HG03439 (cell line): Measurements from ENCODE around the gene DUSP10.

Source experiments
- ATAC-seq: cut with Tn5 transposase; IDR thresholded peaks from one replicate; pipeline ENCODE4 v1.9.1; 2021; ENCODE audit warnings: mild to moderate bottlenecking, moderate library complexity; ENCODE audit not compliant: unreplicated experiment

DUSP10 gene

DNA sequence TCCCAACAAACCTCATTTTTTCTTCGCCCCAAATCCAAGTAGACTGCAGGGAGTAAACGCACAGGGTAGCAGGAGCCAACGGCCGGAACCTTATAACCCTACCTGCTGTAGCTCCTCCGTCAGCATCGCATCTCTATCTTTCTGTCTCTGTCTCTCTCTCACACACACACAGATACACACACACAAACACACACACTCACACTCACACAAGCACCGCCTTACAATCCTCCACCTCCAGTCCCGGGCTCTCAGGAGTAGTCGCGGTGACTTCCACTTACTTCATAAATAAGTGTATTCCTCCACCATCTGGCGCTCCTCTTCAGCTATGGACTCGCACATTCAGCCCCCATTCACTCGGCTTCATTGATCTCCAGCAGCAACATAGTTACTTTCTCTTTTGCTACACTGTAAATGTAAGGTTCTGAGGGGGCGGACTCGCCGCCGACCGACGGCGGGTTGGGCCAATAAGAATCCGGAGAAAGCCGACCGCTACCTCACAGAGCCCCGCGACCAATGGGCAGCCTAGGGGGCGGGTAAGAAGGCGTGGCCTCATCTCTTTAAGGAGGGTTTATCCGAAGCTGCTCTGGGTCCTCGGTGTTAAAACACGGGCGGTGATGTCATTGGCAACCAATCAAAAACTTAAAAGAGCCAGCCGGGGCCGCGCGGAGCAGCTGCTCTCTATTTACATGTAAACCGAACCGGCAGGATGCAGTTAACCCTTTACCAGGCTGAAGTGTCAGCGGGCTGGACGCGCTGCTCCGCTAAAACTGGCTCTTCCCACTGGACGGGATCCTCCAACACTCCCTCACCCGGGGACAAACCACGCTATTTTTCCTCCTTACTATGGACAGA is at the start of gene DUSP10:
TSS of gene DUSP10 (minus strand) at position 387 of the 852 bp plus-strand sequence. CDS start 2,345 bp downstream, outside the sequence.
- ATAC-seq: peak; percentile 88

DNA sequence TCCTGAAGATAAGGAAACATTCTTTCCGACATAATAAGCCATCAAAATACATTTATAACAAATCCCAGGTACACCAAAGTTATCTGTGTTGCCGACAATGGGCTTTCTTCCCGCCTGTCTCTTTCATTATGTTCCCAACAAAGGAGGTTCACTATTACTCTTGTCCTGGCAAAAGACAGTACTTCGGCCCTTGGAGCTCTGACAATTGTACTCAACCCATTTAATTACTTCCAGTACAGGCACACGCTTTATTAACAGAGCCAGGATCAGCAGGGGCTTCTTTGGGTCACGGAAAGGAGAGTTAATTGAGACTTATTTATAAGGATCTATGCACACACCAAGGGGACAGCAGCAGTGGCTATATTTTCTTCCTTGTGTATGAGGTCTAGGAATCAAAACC is 46.6 kb upstream of the DUSP10 start:
- ATAC-seq: no peak

DNA sequence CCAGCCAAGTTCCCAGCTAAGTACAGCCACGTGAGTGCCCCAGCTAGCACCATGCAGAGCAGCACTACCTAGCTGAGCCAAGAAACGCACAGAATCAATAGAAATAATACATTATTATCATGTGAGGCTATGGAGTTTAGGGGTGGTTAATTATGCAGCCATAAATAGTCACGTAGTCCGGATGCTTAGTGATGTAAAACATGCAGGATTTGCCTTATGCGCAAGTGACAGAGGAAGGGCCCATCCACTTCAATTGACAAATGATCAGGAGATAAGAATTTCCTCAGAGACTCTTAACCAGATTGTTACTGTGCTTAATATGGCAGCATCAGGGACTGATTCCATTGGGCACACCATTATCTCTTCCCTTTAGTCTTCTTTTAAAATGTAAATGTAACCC is 44.8 kb upstream of the DUSP10 start:
- ATAC-seq: no peak

DNA sequence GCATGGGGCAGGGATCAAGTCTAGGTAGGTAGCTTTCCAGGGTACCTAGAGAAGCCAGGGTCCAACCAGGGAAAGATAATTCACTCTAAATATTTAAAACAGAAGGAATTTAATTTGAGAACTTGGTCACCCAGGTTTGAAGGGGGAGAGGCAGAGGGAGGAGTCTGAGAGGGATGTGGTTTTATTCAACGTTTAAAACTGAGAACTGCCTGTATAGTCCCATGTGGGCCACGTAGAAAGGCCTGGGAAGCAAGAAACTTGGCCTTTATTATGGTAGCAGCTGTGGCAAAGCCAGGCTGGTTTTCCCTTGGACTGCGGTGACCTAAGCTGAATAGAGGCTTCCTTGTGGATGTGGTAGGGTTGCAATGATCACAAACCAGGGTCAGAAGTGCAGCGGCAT is 42.0 kb upstream of the DUSP10 start:
- ATAC-seq: no peak

DNA sequence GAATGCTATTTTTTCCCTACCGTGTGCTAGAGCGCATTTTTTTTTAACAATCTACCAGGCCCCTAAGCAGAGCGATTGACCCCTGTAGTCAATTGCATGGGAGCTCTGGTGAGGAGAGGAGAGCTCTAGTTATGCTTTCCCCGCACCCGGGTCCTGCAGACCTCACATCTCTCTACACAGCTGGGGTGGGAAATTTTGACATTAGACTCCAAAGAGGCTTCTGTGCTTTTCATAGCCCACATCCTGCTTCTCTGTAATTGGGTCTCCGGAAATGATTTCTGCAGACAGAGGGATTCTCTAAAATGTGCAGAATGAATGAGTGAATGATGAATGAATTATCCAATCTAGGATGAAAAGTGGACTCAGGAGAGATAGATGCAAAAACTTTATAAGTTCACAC is 41.5 kb upstream of the DUSP10 start:
- ATAC-seq: no peak

DNA sequence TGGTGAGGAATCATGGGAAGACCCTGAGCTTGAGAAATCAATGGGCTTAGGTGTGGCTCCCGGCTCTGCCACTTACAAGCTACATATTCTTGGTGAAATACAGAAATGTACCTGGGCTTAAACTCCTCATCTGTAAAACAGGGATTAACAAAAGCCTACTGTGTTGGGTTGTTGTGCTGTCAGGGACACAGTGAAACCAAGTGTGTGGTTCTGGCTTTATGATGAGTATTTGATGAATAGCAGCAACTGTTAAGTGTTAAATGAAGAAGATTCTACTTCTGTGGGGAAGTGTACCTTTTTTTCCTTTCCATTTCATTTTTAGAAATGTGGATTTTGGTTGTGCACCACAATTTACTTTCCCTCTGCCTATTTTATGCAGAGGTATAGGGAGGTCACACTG is 41.1 kb upstream of the DUSP10 start:
- no peak for ATAC-seq

DNA sequence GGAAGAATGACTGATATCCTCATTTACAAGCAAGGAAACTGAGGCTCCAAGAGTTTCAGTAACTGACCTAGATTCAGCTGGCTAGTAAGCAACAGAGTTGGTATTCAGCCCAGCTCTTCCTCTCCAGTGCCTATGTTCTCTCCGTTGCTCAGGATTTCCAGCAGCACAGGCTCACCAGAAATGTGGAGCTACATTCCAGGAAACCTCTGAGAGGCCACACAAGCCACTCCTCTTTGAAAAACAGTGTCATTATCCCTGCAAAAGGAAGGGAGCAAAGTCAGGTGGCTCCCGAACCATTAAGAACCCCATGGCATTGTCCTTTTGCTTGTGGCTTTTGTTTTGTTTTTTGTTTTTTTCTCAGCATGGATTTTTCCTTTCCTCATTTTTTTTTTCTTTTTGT is 40.6 kb upstream of the DUSP10 start:
- no peak for ATAC-seq

DNA sequence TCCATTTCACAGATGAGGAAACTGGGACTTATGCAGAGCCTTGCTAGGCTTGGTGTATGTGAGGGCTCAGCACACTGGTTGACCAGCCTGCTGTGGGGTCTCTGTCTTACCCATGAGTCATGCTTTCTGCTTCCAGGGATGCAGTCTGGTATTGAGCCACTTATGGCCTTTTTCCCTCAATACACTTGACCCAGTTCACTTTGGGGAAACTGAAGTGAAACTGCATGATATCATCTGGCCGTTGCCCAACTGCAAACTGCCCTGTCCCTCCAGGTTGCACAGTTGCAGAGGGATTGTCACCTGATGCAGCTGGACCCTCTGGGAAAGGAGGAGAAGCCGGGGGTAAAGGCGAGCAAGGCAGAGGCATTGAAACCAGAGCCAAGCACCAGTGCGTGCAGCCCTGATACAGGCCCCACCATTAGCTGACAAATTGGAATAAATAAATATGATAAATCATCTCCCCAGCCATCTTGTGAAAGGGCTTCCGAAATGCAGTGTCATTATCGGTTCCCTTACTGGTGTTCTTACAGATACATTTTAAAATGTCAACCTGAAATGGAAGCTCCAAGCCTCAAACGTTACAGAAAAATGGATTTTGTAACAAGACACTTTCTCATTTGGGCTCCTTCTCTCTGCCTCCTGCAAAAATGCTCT is 39.3 kb upstream of the DUSP10 start:
- ATAC-seq: no peak

DNA sequence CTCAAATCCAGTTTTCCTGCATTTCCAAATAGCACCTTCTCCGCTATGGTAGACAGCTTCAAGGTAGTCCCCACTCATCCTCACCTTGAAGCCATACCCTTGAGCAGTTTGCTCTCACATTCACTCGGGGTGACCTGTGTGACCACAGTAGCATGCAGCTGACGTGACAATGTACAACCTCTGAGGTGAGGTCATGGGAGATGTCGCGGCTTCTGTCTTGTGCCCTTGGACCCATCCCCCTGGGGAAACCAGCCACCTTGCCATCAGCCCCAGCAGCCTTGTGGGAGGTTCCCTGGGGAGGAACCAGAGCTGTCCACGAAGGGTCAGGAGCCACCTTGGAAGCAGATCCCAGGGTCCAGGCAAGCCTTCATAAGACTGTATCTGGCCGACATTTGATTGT is 38.3 kb upstream of the DUSP10 start:
- no peak for ATAC-seq

DNA sequence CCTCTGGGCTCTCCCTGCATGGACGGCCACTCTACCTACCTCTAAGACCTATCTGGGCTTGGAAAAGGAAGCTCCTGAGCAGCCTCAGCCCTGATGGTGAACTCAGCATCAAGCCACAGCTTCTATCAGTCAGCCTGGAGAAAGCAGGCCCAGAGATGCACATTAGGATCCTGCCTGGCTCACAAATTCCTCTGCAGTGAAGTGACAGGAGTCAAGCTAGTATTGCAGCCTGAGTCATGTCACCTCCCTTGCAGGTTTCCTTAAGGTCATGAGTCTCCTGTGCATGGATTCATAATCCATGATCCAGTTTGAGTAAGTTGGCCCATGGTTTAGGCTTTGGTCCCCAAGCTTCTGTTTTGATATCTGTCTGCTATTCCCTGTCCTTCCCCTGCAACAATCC is 37.9 kb upstream of the DUSP10 start:
- no peak for ATAC-seq

DNA sequence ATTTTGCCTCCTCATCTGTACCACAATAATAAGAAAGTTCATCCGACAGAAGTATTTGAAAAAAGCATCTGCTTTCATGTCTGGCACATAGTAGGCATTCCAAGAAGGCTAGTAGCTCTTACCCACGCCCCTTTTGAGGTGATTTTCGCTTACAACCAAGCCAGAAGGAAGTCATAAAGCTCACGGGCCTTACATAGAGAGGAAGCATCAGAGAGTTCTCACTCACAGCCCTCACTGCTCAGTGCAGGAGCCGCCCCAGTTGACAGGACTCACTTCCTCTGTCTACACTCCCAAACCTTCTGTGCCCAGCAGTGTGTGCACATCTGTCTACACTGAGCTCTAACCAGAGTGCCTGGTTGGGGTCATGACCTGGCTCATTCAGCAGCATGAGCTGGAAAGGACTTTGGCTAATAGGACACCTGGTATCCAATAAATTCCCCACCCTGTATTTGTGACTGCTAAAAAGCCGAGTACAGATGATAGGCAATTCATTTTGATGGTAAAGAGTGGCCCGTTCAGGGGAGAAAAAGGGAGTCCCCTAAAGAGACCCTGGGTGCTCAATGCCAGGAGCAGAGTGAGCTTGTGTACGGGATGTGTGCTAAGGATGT is 36.8 kb upstream of the DUSP10 start:
- ATAC-seq: no peak

DNA sequence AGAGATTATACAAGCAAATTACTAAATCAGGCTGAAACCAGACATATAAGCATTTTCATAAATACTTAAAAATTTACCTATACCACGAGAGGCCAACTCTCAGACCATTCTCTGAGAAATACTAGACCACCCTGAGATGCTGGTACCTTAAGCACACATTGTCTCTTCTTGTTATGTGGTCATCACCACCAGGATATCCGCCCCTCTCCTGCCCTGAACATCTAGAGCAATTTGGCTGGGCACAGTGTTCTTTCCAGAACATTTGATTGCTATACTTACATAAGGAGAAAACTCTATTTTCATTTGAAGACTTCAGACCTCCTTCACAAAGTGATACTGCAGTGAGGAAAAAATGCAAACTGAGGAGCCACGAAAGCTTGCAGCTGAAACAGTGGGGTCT is 36.2 kb upstream of the DUSP10 start:
- ATAC-seq: peak; percentile 21

DNA sequence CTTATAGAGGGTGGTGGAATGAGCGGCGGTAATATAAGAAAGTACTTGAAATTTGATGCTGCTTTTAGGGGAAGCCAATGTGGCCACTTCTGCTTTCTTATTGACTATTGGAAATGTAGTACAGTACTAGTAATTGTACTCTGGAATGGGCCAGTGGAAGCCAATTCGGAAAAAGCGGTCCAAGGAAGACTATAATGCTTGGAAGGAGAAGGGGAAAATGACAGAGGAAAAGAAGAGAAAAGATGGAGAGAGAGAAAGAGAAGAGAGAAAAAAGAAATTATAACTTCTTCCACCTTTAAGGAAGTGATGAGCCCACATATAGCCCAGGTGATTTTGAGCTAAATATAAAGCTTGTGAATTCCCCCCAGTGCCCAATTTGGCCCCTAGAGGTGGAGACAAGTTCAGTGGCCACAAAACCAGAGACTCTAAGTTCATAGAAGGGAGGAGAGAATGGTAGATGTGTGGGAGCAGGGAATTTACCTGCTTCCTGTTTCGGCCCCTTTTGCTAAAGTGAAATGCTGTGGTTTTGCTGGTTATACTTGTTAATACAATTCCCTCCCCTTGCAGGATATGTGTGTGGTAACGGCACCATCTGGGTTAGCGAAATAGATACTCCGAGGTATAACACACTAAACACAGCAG is 35.7 kb upstream of the DUSP10 start:
- peak; percentile 62 for ATAC-seq

DNA sequence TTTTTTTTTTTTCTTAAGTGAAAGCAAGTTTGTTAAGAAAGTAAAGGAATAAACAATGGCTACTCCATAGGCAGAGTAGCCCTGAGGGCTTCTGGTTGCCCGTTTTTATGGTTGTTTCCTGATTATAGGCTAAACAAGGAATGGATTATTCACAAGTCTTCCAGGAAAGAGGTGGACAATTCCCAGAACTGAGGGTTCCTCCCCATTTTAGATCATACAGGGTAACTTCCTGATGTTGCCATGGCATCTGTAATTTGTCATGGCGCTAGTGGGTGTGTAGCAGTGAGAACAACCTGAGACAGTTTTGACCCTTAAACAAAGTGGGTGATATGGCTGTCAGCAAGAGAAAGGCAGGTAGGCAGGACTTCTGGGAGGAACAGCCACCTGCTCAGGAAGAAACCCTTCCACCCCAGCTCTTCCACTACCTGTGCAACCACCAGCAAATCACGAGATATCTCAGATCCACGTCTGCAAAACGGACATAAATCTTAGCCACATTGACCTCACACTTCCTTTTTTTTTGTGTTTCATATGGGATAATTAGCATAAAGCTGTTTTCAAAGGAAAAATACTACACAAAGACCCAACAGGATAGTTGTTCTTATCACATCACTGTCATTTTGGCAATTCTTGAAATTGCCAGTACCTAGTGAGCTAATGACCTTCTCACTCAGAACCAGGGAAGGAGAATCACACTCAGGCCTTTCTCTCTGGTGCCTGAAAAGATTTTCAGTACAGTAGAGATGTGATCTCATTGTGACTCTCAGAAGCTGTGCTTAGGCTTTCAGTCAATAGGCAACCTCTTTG is 34.8 kb upstream of the DUSP10 start:
- peak; percentile 37 for ATAC-seq

DNA sequence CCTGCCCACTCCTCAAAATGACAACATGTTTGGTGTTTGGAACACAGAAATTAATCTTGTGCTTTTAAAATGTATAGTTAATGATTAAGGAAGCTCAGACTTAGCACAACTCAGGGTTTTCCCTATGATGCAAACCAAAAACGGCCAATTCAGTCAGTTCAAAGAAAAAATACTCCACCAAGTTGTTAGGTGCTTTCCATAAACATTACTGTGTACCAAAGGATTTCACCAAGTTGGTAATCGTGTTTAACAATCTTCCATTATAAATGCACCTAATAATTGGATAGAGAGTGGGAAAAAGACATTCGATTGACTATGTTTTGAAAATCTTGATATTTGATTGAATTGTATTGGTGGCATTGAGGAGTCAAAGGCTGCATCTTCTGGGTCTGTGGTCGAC is 33.3 kb upstream of the DUSP10 start:
- ATAC-seq: no peak

DNA sequence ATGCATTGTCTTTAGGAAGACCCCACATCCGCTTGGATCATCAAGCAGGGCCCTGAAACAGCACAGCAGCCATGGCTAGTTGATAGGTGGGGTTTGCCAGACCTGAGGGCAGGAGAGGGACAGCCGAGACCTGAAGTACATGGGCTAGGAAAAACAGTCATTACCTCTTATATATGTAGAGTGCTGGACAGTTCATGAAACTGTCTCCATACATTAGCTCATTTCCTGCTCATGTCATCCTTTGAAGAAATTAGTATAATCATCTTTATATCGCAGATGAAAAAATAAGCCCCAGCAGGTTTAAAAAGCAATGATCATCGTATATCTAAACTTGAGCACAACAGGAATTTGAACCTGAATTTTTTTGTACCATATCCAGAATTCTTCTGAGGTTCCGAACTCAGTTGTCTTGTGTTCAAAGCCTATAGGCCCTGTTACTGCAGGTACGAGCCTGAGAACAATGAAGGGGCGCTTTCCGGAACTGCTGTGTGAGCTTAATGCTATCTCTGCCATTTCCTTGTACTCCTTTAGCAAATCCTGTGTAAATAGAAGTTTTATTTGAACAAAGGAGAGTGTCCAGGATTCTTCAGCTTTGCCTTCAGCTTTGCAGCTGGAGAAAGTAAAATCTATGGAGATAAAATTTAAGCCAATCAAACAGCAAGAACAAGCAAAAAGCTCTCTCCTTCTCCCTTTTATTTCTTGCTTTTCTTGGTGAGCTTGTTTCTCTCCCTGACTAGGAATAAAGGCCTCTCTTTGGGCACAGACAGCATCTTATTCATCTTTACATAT is 32.4 kb upstream of the DUSP10 start:
- ATAC-seq: no peak

DNA sequence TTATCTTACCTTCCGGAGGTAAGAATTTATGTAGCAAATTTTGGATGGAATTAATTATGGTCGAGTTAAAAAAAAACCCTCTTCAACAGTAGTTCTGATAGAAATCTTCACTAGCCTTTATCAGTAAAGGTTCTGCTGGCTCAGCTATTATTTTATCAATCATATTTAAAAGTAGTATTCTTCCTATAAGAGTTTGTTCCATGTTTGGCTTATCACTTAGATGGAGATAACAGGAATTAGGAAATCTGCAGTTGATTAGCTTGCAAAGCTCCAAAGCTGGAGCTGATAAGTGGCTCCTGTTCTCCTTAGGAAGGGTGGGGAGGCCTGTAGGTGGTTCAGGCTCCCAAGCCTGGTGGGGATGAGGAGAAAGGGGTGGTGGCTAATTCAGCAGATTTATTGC is 31.5 kb upstream of the DUSP10 start:
- no peak for ATAC-seq

DNA sequence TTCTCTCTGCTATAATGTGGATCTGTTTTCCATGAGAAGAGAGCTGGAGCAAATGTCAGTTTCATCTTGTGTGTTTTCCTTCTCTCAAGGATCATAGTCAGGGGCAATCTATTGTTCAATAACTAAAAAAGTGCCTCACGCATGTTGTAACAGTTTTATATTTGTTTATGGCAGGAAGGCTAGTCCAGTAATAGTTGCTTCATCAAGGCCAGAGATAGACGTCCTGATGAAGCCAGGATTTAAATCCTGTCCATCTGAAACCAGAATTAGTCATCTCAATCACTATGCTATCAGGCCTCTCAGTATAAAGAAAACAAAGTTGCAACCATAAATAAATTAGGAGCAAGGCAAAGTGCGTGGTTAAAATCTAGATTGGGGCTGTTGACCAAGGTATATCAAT is 30.2 kb upstream of the DUSP10 start:
- ATAC-seq: no peak

DNA sequence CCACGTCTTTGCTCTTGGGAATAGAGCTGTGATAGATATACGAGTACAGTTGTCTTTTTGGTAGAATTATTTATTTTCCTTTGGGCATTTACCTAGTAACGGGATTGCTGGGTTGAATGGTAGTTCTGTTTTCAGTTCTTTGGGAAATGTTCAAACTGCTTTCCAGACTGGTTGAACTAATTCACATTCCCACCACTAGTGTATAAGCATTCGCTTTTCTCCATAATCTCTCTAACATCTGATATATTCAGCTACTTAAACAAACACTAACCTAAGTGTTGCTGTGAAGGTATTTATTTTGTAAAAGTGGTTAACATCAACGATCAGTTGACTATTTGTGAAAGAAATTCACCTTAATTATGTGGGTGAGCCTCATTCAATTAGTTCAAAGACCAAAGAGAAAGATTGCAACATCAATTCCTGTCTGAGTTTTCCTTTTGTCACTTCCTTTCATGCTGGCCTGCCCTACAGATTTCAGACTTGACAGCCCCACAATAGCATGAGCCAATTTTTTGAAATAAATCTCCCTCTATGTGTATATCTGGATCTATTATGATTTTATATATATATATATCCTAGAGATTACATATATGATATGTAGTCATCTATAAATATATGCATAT is 26.7 kb upstream of the DUSP10 start:
- no peak for ATAC-seq

DNA sequence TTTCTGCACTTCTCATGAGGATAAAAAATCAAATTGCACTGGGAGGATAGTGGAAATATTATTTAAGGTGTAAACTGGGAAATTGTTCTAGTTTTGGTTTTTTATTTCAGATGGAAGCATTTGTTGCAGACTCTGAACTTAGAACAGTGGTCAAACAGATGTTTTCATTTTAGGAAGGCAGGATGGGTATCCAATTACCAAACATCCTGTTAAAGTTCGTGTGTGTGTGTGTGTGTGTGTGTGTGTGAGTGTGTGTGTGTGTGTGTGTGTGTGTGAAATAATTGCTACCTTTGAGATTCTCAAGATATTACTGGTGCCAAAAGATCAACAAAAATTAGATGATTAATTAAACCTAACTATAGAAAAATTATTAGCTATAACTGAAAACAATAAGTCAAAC is 24.3 kb upstream of the DUSP10 start:
- ATAC-seq: no peak
